C4-2B (cell line): ENCODE data around the gene CD48.

Experiments
- CTCF ChIP-seq: fragments of 450-650 bp; conservative IDR thresholded peaks from 2 replicates; pipeline ENCODE4 v1.5.1; 2017; ENCODE audit warnings: mild to moderate bottlenecking
- ZFX ChIP-seq: fragments of 450-650 bp; IDR thresholded peaks from 2 replicates; pipeline ENCODE4 v1.6.1; 2017

- TF ChIP-seq CTCF (no peak), ZFX (no peak)
These were observed 41.3 kb upstream of the CD48 start for GRCh38 chr1:160752924-160753323.
